Esophagus squamous epithelium (tissue), 5 donors: ENCODE data around the gene APC. TPM values are rescaled to one million over a fixed set of nuclear protein-coding genes. Genes with fewer than 3 reads are reported as not detected.
"Not testable (repeated sequence)": the region's sequence is repeated elsewhere in the genome, so short reads cannot be mapped to it uniquely, and the experiment has no call there.

Experiments
- DNase-seq: peaks from one replicate; lab custom pipeline; 2025; lab: John Stamatoyannopoulos, UW
- H3K27ac ChIP-seq, 4 donors: fragments of 200-600 bp; sonication (generic); one replicate each; pipeline ENCODE4 v1.5.1; 2016 to 2019; ENCODE audit warnings: mild to moderate bottlenecking in 1 of 4
- H3K27me3 ChIP-seq, 4 donors: fragments of 200-600 bp; sonication (generic); 1 replicate in 3 of 4; 2 replicates in 1 of 4; pipeline versions ENCODE4 v1.5.1 to v1.6.0; 2017 to 2021; ENCODE audit warnings: antibody characterized with exemption in 1 of 4
- H3K36me3 ChIP-seq, 3 donors: fragments of 200-600 bp; sonication (generic); one replicate each; pipeline ENCODE4 v1.5.1; 2016 to 2019
- H3K4me1 ChIP-seq, 3 donors: fragments of 200-600 bp; sonication (generic); one replicate each; pipeline ENCODE4 v1.5.1; 2017 to 2019
- H3K4me3 ChIP-seq, 4 donors: fragments of 200-600 bp; sonication (generic); 1 replicate in 3 of 4; 2 replicates in 1 of 4; pipeline ENCODE4 v1.5.1; 2016 to 2019; ENCODE audit warnings: mild to moderate bottlenecking in 2 of 4, moderate library complexity in 1 of 4
- H3K9me3 ChIP-seq, 3 donors: fragments of 200-600 bp; sonication (generic); one replicate each; pipeline ENCODE4 v1.5.1; 2016 to 2019
- POLR2A ChIP-seq, 4 donors: fragments of 450-650 bp; IDR thresholded peaks; one replicate each; pipeline ENCODE4 v1.6.1; 2017; ENCODE audit warnings: antibody characterized with exemption in 4 of 4, mild to moderate bottlenecking in 4 of 4, moderate library complexity in 3 of 4
- WGBS, 2 donors: methylation state at CpG; one replicate each; pipeline ENCODE4 v1.1.5; 2018; 5-methylcytosine and 5-hydroxymethylcytosine counted together
- intact Hi-C: fragments of 100-400 bp; cut with DNase I; formaldehyde crosslinking; loops from one replicate; pipeline ENCODE4 v1.15.0; 2022
- total RNA-seq, 4 donors: library from RNA; depleted of rRNA; stranded (reverse); fragments of >200 nt; gene quantifications; one replicate each; pipeline ENCODE4 v1.1.0, GENCODE V29; 2016
- TF ChIP-seq, protein P1 (sequence below), 6 experiments: fragments of 450-650 bp in 4 of 6; fragments of 200-600 bp in 2 of 6; sonication (generic) in 2 of 6; IDR thresholded peaks; one replicate each; pipeline ENCODE4 v1.5.1; 2016 to 2019; ENCODE audit warnings: antibody characterized with exemption in 6 of 6, mild to moderate bottlenecking in 4 of 6, moderate library complexity in 4 of 6
- donor health status: DM: yes; HTN: yes; CAD: no.

APC gene
- total RNA-seq, 4 donors from 2014 or later, result 34.7 to 75.0 (median 58.1) TPM

DNA sequence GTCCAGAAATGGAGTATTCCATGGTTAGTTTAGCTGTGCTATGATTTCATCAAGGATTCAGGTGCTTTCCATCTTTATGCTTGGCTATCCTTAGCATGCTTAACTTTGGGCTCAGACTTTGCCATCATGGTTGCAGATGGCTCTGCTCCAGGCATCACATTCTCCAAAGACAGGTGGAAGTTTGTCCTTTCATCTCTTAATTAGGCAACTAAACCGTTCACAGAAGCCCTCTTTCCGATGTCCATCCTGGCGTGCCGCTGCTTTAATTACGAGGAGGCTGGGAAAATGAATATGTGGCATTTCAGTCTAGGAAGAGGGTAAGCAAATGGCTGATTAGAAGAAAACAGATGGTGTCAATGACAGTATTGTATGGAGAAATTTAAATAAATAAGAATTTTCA, 24.5 kb upstream of the APC start:
- no peak for DNase-seq
- TF ChIP-seq, protein P1, sequence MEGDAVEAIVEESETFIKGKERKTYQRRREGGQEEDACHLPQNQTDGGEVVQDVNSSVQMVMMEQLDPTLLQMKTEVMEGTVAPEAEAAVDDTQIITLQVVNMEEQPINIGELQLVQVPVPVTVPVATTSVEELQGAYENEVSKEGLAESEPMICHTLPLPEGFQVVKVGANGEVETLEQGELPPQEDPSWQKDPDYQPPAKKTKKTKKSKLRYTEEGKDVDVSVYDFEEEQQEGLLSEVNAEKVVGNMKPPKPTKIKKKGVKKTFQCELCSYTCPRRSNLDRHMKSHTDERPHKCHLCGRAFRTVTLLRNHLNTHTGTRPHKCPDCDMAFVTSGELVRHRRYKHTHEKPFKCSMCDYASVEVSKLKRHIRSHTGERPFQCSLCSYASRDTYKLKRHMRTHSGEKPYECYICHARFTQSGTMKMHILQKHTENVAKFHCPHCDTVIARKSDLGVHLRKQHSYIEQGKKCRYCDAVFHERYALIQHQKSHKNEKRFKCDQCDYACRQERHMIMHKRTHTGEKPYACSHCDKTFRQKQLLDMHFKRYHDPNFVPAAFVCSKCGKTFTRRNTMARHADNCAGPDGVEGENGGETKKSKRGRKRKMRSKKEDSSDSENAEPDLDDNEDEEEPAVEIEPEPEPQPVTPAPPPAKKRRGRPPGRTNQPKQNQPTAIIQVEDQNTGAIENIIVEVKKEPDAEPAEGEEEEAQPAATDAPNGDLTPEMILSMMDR (IDR thresholded peaks at IDR 0.05), result no peak
- no peak for TF ChIP-seq POLR2A (IDR thresholded peaks at IDR 0.05)
- Histone ChIP-seq H3K4me3 (no peak overlapping the region), H3K27me3 (no peaks in the 10 kb centered on the region), H3K27ac (no peak overlapping the region), H3K36me3 (peaks cover 0 to 3% (median 0%) of the 10 kb centered on the region in 3 donors), H3K4me1 (peaks cover 14 to 59% (median 20%) of the 10 kb centered on the region in 3 donors), H3K9me3 (no peaks in the 10 kb centered on the region)
- WGBS, 2 donors, result 90% methylated on average over 5 of the region's 5 CpGs
- intact Hi-C loops, result no loop called here

DNA sequence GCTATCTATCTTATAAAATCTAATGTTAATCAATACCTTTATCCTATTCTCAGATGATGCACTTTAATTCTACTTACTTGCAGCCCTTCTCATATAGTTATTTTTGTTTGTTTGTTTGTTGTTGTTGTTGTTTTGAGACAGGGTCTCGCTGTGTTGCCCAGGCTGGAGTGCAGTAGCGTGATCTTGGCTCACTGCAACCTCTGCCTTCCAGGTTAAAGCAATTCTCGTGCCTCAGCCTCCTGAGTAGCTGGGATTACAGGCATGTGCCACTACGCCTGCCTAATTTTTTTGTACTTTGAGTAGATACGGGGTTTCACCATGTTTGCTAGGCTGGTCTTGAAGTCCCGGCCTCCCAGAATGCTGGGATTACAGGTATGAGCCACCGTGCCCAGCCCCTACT, 20.8 kb upstream of the APC start:
- DNase-seq, intact Hi-C loops, H3K36me3 ChIP-seq, H3K4me3 ChIP-seq, H3K27me3 ChIP-seq, H3K9me3 ChIP-seq, H3K27ac ChIP-seq: not testable (repeated sequence)
- peaks cover 0 to 31% (median 6%) of the 10 kb centered on the region in 3 donors for H3K4me1 ChIP-seq
- WGBS, 2 donors, result 97 to 98% methylated on average over 7 of the region's 7 CpGs

DNA sequence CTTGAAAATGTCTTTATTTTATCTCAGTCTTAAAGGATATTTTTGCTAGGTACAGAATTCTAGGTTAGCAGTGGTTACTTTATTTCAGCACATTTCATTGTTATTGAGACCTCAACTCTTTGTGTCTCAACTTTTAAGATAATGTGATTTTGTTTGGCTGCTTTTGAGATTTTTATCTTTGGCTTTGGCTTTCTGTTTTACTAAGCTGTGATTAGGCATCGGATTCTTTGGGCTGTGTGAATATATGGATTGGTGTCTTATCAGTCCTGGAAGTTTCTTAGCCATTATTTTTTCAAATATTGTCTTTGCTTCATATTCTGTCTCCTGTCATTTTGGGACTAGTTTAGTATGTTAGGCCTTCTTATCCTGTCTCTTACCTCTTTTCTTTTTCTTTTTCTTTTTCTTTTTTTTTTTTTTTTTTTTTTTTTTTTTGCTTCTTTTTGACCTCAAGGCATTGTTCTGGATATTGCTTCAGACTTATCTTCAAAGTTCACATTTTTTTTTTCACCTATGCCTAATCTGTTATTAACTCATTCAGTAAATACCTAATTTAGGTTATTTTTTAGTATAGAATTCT, 20.1 kb upstream of the APC start:
- TF ChIP-seq POLR2A (IDR thresholded peaks at IDR 0.05), result no peak
- TF ChIP-seq, protein P1 (IDR thresholded peaks at IDR 0.05), result no peak
- WGBS, 2 donors, result 92 to 93% methylated on average over 1 of the region's 1 CpG
- Histone ChIP-seq H3K4me1 (peaks cover 0 to 30% (median 6%) of the 10 kb centered on the region in 3 donors), H3K9me3 (no peaks in the 10 kb centered on the region), H3K27ac (no peak overlapping the region), H3K4me3 (no peak overlapping the region), H3K27me3 (no peaks in the 10 kb centered on the region), H3K36me3 (peaks cover 0 to 3% (median 0%) of the 10 kb centered on the region in 3 donors)
- no peak for DNase-seq
- intact Hi-C loops, result no loop called here

DNA sequence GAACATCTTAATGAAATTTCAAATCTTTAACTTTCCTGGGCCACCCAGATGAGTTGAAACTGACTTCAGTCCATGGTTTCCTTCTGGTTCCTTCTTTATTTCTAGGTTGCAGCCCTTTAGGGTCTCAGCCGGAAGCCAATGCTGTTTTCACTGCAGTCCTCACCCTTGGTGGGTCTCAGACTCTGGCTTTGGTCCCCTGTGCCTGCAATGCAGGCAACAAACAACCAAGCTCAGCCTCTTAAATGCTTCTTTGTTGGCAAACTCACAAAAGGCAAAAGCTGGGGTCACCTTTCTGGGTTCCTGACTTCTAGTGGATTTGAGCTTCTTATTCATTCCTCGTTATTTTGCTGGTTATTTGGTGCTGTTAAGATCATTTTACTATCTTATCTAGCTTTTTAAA, 19.3 kb upstream of the APC start:
- peaks cover 0 to 3% (median 0%) of the 10 kb centered on the region in 3 donors for H3K36me3 ChIP-seq
- no peak overlapping the region for H3K27ac ChIP-seq
- TF ChIP-seq, protein P1 (IDR thresholded peaks at IDR 0.05), result no peak
- TF ChIP-seq POLR2A (IDR thresholded peaks at IDR 0.05), result no peak
- no peak overlapping the region for H3K4me3 ChIP-seq
- intact Hi-C loops, result no loop called here
- WGBS, 2 donors, result 74 to 94% methylated on average over 2 of the region's 2 CpGs
- peaks cover 0 to 30% (median 5%) of the 10 kb centered on the region in 3 donors for H3K4me1 ChIP-seq
- no peaks in the 10 kb centered on the region for H3K27me3 ChIP-seq
- no peaks in the 10 kb centered on the region for H3K9me3 ChIP-seq
- no peak for DNase-seq

DNA sequence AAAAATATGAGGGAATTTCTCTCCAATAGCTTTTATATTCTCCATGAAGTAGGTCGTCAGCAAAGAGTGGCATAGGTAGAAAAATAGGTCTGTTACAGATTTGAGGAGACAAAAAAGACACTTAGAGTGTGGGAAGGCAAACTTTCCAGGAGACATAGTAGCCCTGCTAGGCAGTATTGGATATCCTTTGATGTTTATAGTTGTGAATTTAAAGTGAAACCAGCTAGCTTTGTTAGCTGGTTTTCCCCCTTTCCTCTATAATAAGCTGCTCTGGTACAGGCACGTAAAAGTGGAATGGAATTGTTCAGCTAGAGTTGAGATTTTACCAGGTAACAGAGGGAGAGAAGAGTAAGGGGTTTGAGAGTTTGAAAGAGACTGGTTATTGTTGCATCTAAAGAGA, 17.1 kb upstream of the APC start:
- no peak overlapping the region for H3K4me3 ChIP-seq
- H3K36me3 ChIP-seq, result no peaks in the 10 kb centered on the region
- intact Hi-C loops, result no loop called here
- no peak overlapping the region for H3K27ac ChIP-seq
- WGBS, 2 donors, result 64 to 78% methylated on average over 2 of the region's 2 CpGs
- peaks cover 0 to 15% (median 0%) of the 10 kb centered on the region in 3 donors for H3K4me1 ChIP-seq
- no peak for TF ChIP-seq POLR2A (IDR thresholded peaks at IDR 0.05)
- TF ChIP-seq, protein P1 (IDR thresholded peaks at IDR 0.05), result no peak
- no peaks in the 10 kb centered on the region for H3K27me3 ChIP-seq
- no peaks in the 10 kb centered on the region for H3K9me3 ChIP-seq
- DNase-seq, result no peak
